ENCODE data around the gene PYM1.
"Not testable (repeated sequence)": the region's sequence is repeated elsewhere in the genome, so short reads cannot be mapped to it uniquely, and the experiment has no call there.

Gene PYM1

GRCh38 chr12:55925371-55925770, 2.3 kb downstream of the PYM1 start:
- no peak for DNase-seq (ENCODE audit: extremely low spot score)
- ChIA-PET CTCF (interaction anchor here (1.4 to 2.1 kb wide), 3 partner anchors 9 to 183 kb away, joined by 4 to 8 read pairs (median 5); partner anchors contain the start of genes ORMDL2 and SARNP), POLR2A (interaction anchor here (2.1 to 5.0 kb wide), 4 partner anchors 49 to 187 kb away, joined by 10 to 59 read pairs (median 22); partner anchors contain the start of genes DNAJC14, ORMDL2, RAB5B and SARNP)
- TF ChIP-seq TARDBP (IDR thresholded peaks at IDR 0.05), result no peak
- TF ChIP-seq HDGF (IDR thresholded peaks at IDR 0.05; ENCODE audit: borderline replicate concordance), result no peak
- TF ChIP-seq ZNF384 (IDR thresholded peaks at IDR 0.05), result no peak
- no peak for TF ChIP-seq SUZ12 (IDR thresholded peaks at IDR 0.05)
- TF ChIP-seq ELF4 (IDR thresholded peaks at IDR 0.05), result no peak
- no peak for TF ChIP-seq CTBP1 (IDR thresholded peaks at IDR 0.05; ENCODE audit: borderline replicate concordance)
- no peak for TF ChIP-seq FOXA1 (IDR thresholded peaks at IDR 0.05)
- no peak for TF ChIP-seq FOXM1 (IDR thresholded peaks at IDR 0.05; ENCODE audit: borderline replicate concordance)

GRCh38 chr12:55923648-55924047, 4.0 kb downstream of the PYM1 start:
- DNase-seq (ENCODE audit: extremely low spot score); POLR2A ChIA-PET; CTCF ChIA-PET: not testable (repeated sequence)

GRCh38 chr12:55922126-55922525, 5.6 kb downstream of the PYM1 start:
- no peak for DNase-seq (ENCODE audit: extremely low spot score)
- TF ChIP-seq L3MBTL2 (conservative IDR thresholded peaks at IDR 0.05) (no peak), ARNT (IDR thresholded peaks at IDR 0.05) (no peak), LEF1 (IDR thresholded peaks at IDR 0.05; ENCODE audit: borderline replicate concordance) (no peak), ZNF384 (IDR thresholded peaks at IDR 0.05) (no peak), TARDBP (IDR thresholded peaks at IDR 0.05) (no peak), PKNOX1 (IDR thresholded peaks at IDR 0.05) (no peak), FOXK2 (IDR thresholded peaks at IDR 0.05) (no peak), CTBP1 (IDR thresholded peaks at IDR 0.05; ENCODE audit: borderline replicate concordance) (no peak), FOXA1 (IDR thresholded peaks at IDR 0.05) (no peak), SP1 (IDR thresholded peaks at IDR 0.05) (no peak), HDGF (IDR thresholded peaks at IDR 0.05; ENCODE audit: borderline replicate concordance) (no peak)
- POLR2A ChIA-PET, result no interaction called here
- CTCF ChIA-PET, result interaction anchor here (1.0 kb wide), 1 partner anchor 9 kb away, joined by 5 read pairs; the partner anchor contains the start of gene DGKA

GRCh38 chr12:55919032-55919431, 8.7 kb downstream of the PYM1 start:
- CTCF ChIA-PET, result interaction anchor here (0.6 kb wide), 1 partner anchor 101 kb away, joined by 3 read pairs; the partner anchor contains the start of genes ORMDL2 and SARNP
- POLR2A ChIA-PET; DNase-seq (ENCODE audit: extremely low spot score): not testable (repeated sequence)

GRCh38 chr12:55915482-55915859, 12.2 kb downstream of the PYM1 start:
- no peak for DNase-seq (ENCODE audit: extremely low spot score)
- ChIA-PET POLR2A (interaction anchor here (1.6 kb wide), 1 partner anchor 11 kb away, joined by 6 read pairs; no protein-coding TSS in a partner anchor), CTCF (no interaction called here)
- no peak for TF ChIP-seq L3MBTL2 (conservative IDR thresholded peaks at IDR 0.05)
- no peak for TF ChIP-seq SUZ12 (IDR thresholded peaks at IDR 0.05)
- no peak for TF ChIP-seq ELF4 (IDR thresholded peaks at IDR 0.05)
- no peak for TF ChIP-seq HDGF (IDR thresholded peaks at IDR 0.05; ENCODE audit: borderline replicate concordance)
- no peak for TF ChIP-seq CTBP1 (IDR thresholded peaks at IDR 0.05; ENCODE audit: borderline replicate concordance)
- no peak for TF ChIP-seq SP1 (IDR thresholded peaks at IDR 0.05)

- no peak for DNase-seq (ENCODE audit: extremely low spot score)
- ChIA-PET CTCF (no interaction called here), POLR2A (interaction anchor here (2.6 kb wide), 1 partner anchor 83 kb away, joined by 6 read pairs; the partner anchor contains the start of gene DNAJC14)
- no peak for TF ChIP-seq NFRKB (IDR thresholded peaks at IDR 0.05)
Measured at GRCh38 chr12:55912908-55913307, 14.8 kb downstream of the PYM1 start.

- ChIA-PET POLR2A (no interaction called here), CTCF (no interaction called here)
- DNase-seq (ENCODE audit: extremely low spot score), result no peak
- TF ChIP-seq SUZ12 (IDR thresholded peaks at IDR 0.05) (no peak), ARNT (IDR thresholded peaks at IDR 0.05) (no peak), FOXA1 (IDR thresholded peaks at IDR 0.05) (no peak), TARDBP (IDR thresholded peaks at IDR 0.05) (no peak), FOXM1 (IDR thresholded peaks at IDR 0.05; ENCODE audit: borderline replicate concordance) (no peak), NFRKB (IDR thresholded peaks at IDR 0.05) (no peak), SP1 (IDR thresholded peaks at IDR 0.05) (no peak), BHLHE40 (IDR thresholded peaks at IDR 0.05; ENCODE audit: borderline replicate concordance) (no peak), CTBP1 (IDR thresholded peaks at IDR 0.05; ENCODE audit: borderline replicate concordance) (no peak), FOXK2 (IDR thresholded peaks at IDR 0.05) (no peak)
Measured at GRCh38 chr12:55909513-55909884, 18.2 kb downstream of the PYM1 start.

- TF ChIP-seq CTBP1 (IDR thresholded peaks at IDR 0.05; ENCODE audit: borderline replicate concordance) (no peak), PKNOX1 (IDR thresholded peaks at IDR 0.05) (no peak), ARNT (IDR thresholded peaks at IDR 0.05) (no peak), L3MBTL2 (conservative IDR thresholded peaks at IDR 0.05) (no peak), FOXK2 (IDR thresholded peaks at IDR 0.05) (no peak), ELF4 (IDR thresholded peaks at IDR 0.05) (no peak), SP1 (IDR thresholded peaks at IDR 0.05) (no peak), SUZ12 (IDR thresholded peaks at IDR 0.05) (no peak), HDGF (IDR thresholded peaks at IDR 0.05; ENCODE audit: borderline replicate concordance) (no peak), ZNF384 (IDR thresholded peaks at IDR 0.05) (no peak), FOXA1 (IDR thresholded peaks at IDR 0.05) (no peak), TARDBP (IDR thresholded peaks at IDR 0.05) (no peak), BHLHE40 (IDR thresholded peaks at IDR 0.05; ENCODE audit: borderline replicate concordance) (no peak), NFRKB (IDR thresholded peaks at IDR 0.05) (no peak), FOXM1 (IDR thresholded peaks at IDR 0.05; ENCODE audit: borderline replicate concordance) (no peak), LEF1 (IDR thresholded peaks at IDR 0.05; ENCODE audit: borderline replicate concordance) (no peak)
- ChIA-PET CTCF (no interaction called here), POLR2A (no interaction called here)
- no peak for DNase-seq (ENCODE audit: extremely low spot score)
Measured at GRCh38 chr12:55908726-55909512, 18.8 kb downstream of the PYM1 start.

All from HEK293T (cell line).